Psoas muscle (tissue), 8 donors: ENCODE results near the gene LIX1L. TPM values are rescaled to one million over a fixed set of nuclear protein-coding genes. Genes with fewer than 3 reads are reported as not detected.

ENCODE experiments used
- ATAC-seq, 4 donors: fragments of 200-7000 bp; cut with Tn5 transposase; one replicate each; pipeline ENCODE4 v1.9.1; 2020; ENCODE audit warnings: moderate library complexity in 3 of 4, mild to moderate bottlenecking in 2 of 4
- DNase-seq, 2 donors: peaks; one replicate each; pipeline ENCODE4 v3.0.0-alpha.2; 2020
- H3K27ac ChIP-seq: fragments of 200-600 bp; one replicate; pipeline ENCODE4 v1.8.0; 2022
- H3K27me3 ChIP-seq, 3 donors: fragments of 200-600 bp in 1 of 3; one replicate each; pipeline versions ENCODE4 v1.6.1 to v1.8.0; 2013 to 2022; ENCODE audit warnings: low read length in 2 of 3, mild to moderate bottlenecking in 2 of 3, moderate library complexity in 1 of 3; ENCODE audit not compliant: insufficient read depth in 3 of 3
- H3K36me3 ChIP-seq, 2 donors: fragments of 200-600 bp in 1 of 2; one replicate each; pipeline versions ENCODE4 v1.6.1 to v1.8.0; 2013 to 2022; ENCODE audit warnings: low read depth in 1 of 2, mild to moderate bottlenecking in 1 of 2, moderate library complexity in 1 of 2; ENCODE audit not compliant: insufficient read depth in 1 of 2
- H3K4me1 ChIP-seq: fragments of 200-600 bp; one replicate; pipeline ENCODE4 v1.8.0; 2022
- H3K4me3 ChIP-seq: fragments of 200-600 bp; one replicate; pipeline ENCODE4 v1.8.0; 2022; ENCODE audit warnings: mild to moderate bottlenecking
- H3K9me3 ChIP-seq: fragments of 200-600 bp; one replicate; pipeline ENCODE4 v1.8.0; 2022
- CTCF ChIP-seq: fragments of 200-600 bp; IDR thresholded peaks from one replicate; pipeline ENCODE4 v1.8.0; 2022; ENCODE audit warnings: antibody characterized with exemption
- WGBS, 3 donors: extraction: QIAGEN DNeasy Blood & Tissue Kit; methylation state at CpG; one replicate each; pipeline versions ENCODE4 v1.1.6 to v1.1.7; 2013; 5-methylcytosine and 5-hydroxymethylcytosine counted together
- intact Hi-C, 2 donors: fragments of 100-400 bp; cut with DNase I; formaldehyde crosslinking; loops; one replicate each; pipeline versions ENCODE4 v1.11.0 to v1.14.2; 2022
- polyA plus RNA-seq, 3 donors: library from polyadenylated mRNA; stranded (reverse); fragments of 200-250 nt; gene quantifications; one replicate each; pipeline ENCODE4 v1.2.3, GENCODE V29; 2013
- total RNA-seq, 4 donors: library from RNA; stranded (reverse); fragmentation: NEBNext Ultra II Directional in 2 of 4; extraction: Animal tissue kit (Norgen Biotek cat#: 25700) in 2 of 4; gene quantifications; one replicate each; pipeline versions ENCODE4 v1.2.1 to v1.2.4, GENCODE V29; 2021 to 2023
- donor health status: healthy with polysubstance abuse.
- donor health status: DM: no; HTN: no; CAD: no; lungs with moderate emphysema.
- donor health status: Bipolar disorder and iron deficiency.
- donor health status: healthy.
- donor health status: DM: yes; HTN: yes; CAD: no.
- donor health status: DM: no; HTN: no; CAD: no.
- donor health status: DM: no; HTN: no; CAD: no.
- donor health status: DM: yes; HTN: yes; CAD: no.

Gene LIX1L
- total and polyA plus RNA-seq, 7 donors: 14.6 to 59.7 (median 28.1) TPM

GRCh38 chr1:145912128-145912641 lies 45.6 kb downstream of the LIX1L start:
- H3K9me3 ChIP-seq: no peaks in the 10 kb centered on the region
- ATAC-seq: no peak
- H3K36me3 ChIP-seq: peaks cover 14 to 65% of the 10 kb centered on the region in 2 donors
- H3K4me3 ChIP-seq: no peak overlapping the region
- DNase-seq: no peak
- TF ChIP-seq CTCF: no peak
- no peaks in the 10 kb centered on the region for H3K27me3 ChIP-seq
- WGBS, 3 donors: 74 to 82% (median 76%) methylated on average over 11 of the region's 11 CpGs
- intact Hi-C loops: loop anchor here in 1 of 2 donors (5.0 kb wide), 1 partner anchor 65 kb away; the partner anchor contains the start of gene NUDT17
- peaks cover 10% of the 10 kb centered on the region for H3K4me1 ChIP-seq
- peak overlapping the region; percentile 4 for H3K27ac ChIP-seq

- Histone ChIP-seq H3K27me3 (no peaks in the 10 kb centered on the region), H3K4me1 (peaks cover 6% of the 10 kb centered on the region), H3K36me3 (peaks cover 11 to 31% of the 10 kb centered on the region in 2 donors), H3K4me3 (no peak overlapping the region), H3K9me3 (no peaks in the 10 kb centered on the region), H3K27ac (peak overlapping the region; percentile 23)
- TF ChIP-seq CTCF: no peak
- ATAC-seq (no peak), DNase-seq (no peak)
- 44 to 54% (median 46%) methylated on average over 1 of the region's 1 CpG for WGBS, 3 donors
- intact Hi-C loops: no loop called here
Observed at GRCh38 chr1:145908653-145909052, 49.2 kb downstream of the LIX1L start.

GRCh38 chr1:145906954-145907753 lies 50.7 kb downstream of the LIX1L start:
- Histone ChIP-seq H3K27ac (peak overlapping the region; percentile 53), H3K36me3 (peaks cover 11 to 17% of the 10 kb centered on the region in 2 donors), H3K9me3 (no peaks in the 10 kb centered on the region), H3K4me1 (peaks cover 6% of the 10 kb centered on the region), H3K4me3 (no peak overlapping the region), H3K27me3 (no peaks in the 10 kb centered on the region)
- 62 to 68% (median 64%) methylated on average over 10 of the region's 10 CpGs for WGBS, 3 donors
- no peak for TF ChIP-seq CTCF
- intact Hi-C loops: no loop called here
- DNase-seq (no peak), ATAC-seq (peak in 1 of 4 donors; percentile 12)

GRCh38 chr1:145901312-145902021 lies 56.4 kb downstream of the LIX1L start:
- H3K4me3 ChIP-seq: no peak overlapping the region
- no peaks in the 10 kb centered on the region for H3K4me1 ChIP-seq
- H3K27me3 ChIP-seq: no peaks in the 10 kb centered on the region
- no peak for TF ChIP-seq CTCF
- ATAC-seq (no peak), DNase-seq (no peak)
- intact Hi-C loops: no loop called here
- peaks cover 0 to 3% of the 10 kb centered on the region in 2 donors for H3K36me3 ChIP-seq
- no peak overlapping the region for H3K27ac ChIP-seq
- 86 to 89% (median 88%) methylated on average over 12 of the region's 12 CpGs for WGBS, 3 donors
- H3K9me3 ChIP-seq: no peaks in the 10 kb centered on the region
